ENCODE results near the gene SLC16A11. TPM values are rescaled to one million over a fixed set of nuclear protein-coding genes. Genes with fewer than 3 reads are reported as not detected.

SLC16A11 gene
- total RNA-seq, 1 donor from 2014 or later = 0.54 TPM

DNA sequence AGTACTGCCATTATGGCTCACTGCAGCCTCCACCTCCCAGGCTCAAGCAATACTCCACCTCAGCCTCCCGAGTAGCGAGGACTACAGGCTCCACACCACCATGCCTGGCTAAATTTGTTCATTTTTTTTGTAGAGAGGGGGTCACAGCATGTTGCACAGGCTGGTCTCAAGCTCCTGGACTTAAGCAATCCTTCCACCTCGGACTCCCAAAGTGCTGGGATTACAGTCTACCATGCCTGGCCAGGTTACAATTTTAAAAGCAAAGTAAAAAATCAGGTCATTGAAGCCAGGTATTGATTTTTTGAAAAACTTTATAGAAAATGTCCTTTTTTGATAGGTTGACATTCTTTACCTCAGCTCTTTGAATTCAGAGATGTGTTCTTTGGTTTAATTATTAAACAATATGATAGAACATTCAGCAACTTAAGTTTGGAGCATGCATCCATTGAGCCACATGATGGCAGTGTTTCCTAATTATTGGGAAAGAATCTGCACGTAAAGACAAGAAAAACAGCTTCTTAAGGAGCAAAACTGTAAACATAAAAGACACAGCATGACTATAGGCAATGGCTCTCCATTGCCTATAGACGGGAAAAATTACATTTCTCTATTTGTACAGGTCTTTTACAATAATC, 1.7 kb upstream of the SLC16A11 start:
- Mint-ChIP-seq H3K27ac (ENCODE audit: unreplicated experiment) (no peak overlapping the region), H3K27me3 (ENCODE audit: unreplicated experiment) (peaks cover 16% of the 10 kb centered on the region), H3K4me3 (ENCODE audit: unreplicated experiment) (peak overlapping the region; percentile 76), H3K4me1 (ENCODE audit: low read depth, unreplicated experiment) (peaks cover 8% of the 10 kb centered on the region), H3K36me3 (ENCODE audit: unreplicated experiment) (no peaks in the 10 kb centered on the region), H3K9me3 (ENCODE audit: unreplicated experiment) (peaks cover 4% of the 10 kb centered on the region)
- TF ChIP-seq, protein P1, sequence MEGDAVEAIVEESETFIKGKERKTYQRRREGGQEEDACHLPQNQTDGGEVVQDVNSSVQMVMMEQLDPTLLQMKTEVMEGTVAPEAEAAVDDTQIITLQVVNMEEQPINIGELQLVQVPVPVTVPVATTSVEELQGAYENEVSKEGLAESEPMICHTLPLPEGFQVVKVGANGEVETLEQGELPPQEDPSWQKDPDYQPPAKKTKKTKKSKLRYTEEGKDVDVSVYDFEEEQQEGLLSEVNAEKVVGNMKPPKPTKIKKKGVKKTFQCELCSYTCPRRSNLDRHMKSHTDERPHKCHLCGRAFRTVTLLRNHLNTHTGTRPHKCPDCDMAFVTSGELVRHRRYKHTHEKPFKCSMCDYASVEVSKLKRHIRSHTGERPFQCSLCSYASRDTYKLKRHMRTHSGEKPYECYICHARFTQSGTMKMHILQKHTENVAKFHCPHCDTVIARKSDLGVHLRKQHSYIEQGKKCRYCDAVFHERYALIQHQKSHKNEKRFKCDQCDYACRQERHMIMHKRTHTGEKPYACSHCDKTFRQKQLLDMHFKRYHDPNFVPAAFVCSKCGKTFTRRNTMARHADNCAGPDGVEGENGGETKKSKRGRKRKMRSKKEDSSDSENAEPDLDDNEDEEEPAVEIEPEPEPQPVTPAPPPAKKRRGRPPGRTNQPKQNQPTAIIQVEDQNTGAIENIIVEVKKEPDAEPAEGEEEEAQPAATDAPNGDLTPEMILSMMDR (IDR thresholded peaks at IDR 0.05; ENCODE audit: partially characterized antibody, unreplicated experiment) = peak; percentile 68
- no peak for DNase-seq

DNA sequence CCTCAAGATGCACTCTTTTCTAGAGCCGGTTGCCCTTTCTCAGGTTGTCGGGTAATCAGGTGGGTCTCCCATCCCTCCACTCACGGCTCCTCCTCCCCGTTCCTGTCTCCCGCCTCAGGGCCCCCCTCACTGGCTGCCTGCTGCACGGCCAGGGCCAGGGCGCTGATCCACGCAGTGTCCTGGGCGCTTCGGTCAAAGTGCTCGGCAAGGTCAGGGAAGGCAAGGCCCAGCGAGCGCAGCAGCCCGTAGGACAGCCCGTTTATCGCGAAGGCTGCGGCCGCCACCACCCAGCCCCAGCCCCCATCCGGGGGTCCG, 753 bp downstream of the SLC16A11 start:
- no peak for DNase-seq
- H3K4me3 Mint-ChIP-seq (ENCODE audit: unreplicated experiment) = peak overlapping the region; percentile 69

DNA sequence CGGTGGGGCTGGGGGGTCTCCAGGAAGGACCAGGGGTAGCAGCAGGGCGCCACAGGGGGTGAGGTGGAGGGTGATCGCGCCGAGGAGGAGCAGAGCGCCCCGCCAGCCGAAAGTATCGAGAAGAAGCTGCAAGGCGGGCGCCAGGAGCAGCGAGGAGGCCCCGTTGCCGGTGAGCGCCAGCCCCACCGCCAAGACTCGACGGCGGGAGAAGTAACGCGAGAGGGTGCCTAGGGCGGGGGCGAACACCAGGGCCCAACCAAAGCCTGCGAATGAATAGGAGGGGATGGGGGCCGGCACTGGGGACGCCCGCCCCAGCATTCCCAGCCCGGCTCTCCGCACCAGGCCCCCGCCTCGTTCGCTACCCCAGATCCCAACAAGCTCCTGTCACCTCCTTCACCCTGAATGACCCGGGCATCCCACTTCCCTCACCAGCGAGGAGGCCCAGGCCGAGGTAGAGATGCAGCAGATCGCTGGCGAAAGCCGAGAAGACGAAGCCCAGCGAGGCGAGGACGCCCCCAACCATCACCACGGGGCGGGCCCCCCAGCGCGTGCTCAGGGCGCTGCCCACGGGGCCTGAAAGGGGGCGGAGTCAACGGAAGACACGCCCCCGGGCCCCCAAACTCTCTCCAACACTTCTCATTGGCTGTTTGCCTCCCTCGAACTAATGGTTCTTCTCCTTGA, 1.3 kb downstream of the SLC16A11 start:
- Mint-ChIP-seq H3K36me3 (ENCODE audit: unreplicated experiment) (no peaks in the 10 kb centered on the region), H3K4me1 (ENCODE audit: low read depth, unreplicated experiment) (peaks cover 8% of the 10 kb centered on the region), H3K27ac (ENCODE audit: unreplicated experiment) (no peak overlapping the region), H3K27me3 (ENCODE audit: unreplicated experiment) (peaks cover 18% of the 10 kb centered on the region), H3K9me3 (ENCODE audit: unreplicated experiment) (peaks cover 4% of the 10 kb centered on the region), H3K4me3 (ENCODE audit: unreplicated experiment) (peak overlapping the region; percentile 69)
- DNase-seq = no peak
- TF ChIP-seq, protein P1 (IDR thresholded peaks at IDR 0.05; ENCODE audit: partially characterized antibody, unreplicated experiment) = no peak

More for the DNA sequence above, 753 bp downstream of the SLC16A11 start:
- no peaks in the 10 kb centered on the region for H3K36me3 Mint-ChIP-seq (ENCODE audit: unreplicated experiment)
- TF ChIP-seq, protein P1 (IDR thresholded peaks at IDR 0.05; ENCODE audit: partially characterized antibody, unreplicated experiment) = no peak
- H3K27ac Mint-ChIP-seq (ENCODE audit: unreplicated experiment) = no peak overlapping the region
- H3K4me1 Mint-ChIP-seq (ENCODE audit: low read depth, unreplicated experiment) = peaks cover 8% of the 10 kb centered on the region
- H3K9me3 Mint-ChIP-seq (ENCODE audit: unreplicated experiment) = peaks cover 4% of the 10 kb centered on the region
- H3K27me3 Mint-ChIP-seq (ENCODE audit: unreplicated experiment) = peaks cover 18% of the 10 kb centered on the region

DNA sequence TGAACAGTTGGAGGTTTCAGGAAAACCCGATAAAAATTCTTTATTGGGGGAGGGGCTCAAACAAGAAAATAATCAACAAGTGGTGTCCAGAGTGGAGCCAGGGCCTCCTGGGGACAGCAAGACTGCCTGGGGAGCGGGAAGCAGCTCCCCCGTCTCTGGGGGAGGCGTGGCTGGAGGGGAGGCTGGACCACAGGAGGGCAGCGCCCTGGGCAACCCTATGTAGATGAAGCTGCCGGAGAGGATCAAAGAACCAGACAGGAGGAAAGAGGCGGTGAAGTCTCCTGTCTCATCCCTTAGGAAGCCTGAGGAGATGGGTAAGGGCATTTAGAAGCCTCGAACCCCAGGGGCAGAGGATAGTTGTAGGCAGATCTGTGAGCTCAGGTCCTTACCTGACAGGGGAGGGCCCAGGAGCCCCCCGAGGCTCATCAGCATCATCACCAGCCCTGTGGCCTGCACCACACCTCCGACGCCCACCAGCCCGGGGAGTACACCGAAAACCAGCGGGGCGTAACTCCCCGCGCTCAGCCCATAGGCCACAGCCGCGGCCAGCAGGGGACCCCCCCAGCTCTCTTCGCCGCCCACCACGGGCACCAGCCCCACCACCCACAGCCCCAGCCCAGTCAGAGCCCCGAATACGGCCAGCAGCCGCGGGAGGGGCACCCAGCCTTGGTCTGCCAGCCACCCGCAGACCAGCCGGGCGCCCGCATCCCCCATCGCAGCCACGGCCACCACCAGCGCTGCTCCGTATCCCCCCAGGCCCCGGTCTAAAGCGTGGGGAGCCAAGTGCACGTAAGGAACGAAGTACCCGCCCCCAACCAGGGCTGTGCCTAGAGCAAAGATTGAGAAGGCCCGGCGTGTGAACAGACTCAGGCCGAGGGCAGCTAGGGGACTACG, 2.0 kb downstream of the SLC16A11 start:
- TF ChIP-seq, protein P1 (IDR thresholded peaks at IDR 0.05; ENCODE audit: partially characterized antibody, unreplicated experiment) = no peak
- Mint-ChIP-seq H3K4me3 (ENCODE audit: unreplicated experiment) (no peak overlapping the region), H3K9me3 (ENCODE audit: unreplicated experiment) (peaks cover 4% of the 10 kb centered on the region), H3K27ac (ENCODE audit: unreplicated experiment) (no peak overlapping the region), H3K27me3 (ENCODE audit: unreplicated experiment) (peaks cover 18% of the 10 kb centered on the region), H3K36me3 (ENCODE audit: unreplicated experiment) (no peaks in the 10 kb centered on the region), H3K4me1 (ENCODE audit: low read depth, unreplicated experiment) (peaks cover 6% of the 10 kb centered on the region)
- DNase-seq = no peak

Measured in glutamatergic neuron (in vitro differentiated cells).